ENCODE data around the gene AIF1.

DNA sequence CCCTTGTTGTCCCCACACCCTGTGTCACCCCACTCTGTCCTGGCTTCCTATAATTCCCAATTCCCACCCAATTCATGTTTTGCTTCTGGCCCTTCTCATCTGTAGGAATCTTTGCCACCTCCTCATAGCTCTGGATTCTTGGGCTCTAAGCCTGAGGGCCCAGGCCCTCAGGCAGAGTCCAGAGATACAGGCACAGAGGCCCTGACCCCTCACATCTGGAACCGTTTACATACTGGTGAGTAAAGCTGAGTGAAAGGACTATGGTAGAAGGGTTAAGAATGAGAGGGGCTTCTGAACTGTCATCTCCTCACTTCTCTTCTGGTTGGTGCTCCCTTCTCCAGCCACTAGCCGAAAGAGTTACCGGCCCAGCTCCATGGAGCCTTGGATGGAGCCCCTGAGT, 19.1 kb downstream of the AIF1 start:
- TF ChIP-seq CTCF (conservative IDR thresholded peaks at IDR 0.05; ENCODE audit: low read length): no peak
- TF ChIP-seq EZH2phosphoT487 (IDR thresholded peaks at IDR 0.05; ENCODE audit: borderline replicate concordance, low read depth, low read length): no peak

All from OCI-LY7 (cell line).